CD4-positive, alpha-beta memory T cell (primary cell): Measurements from ENCODE around the gene ATXN7L1. TPM values are rescaled to one million over a fixed set of nuclear protein-coding genes. Genes with fewer than 3 reads are reported as not detected.

ENCODE experiments used
- CTCF ChIA-PET: fragments of 350-600 bp; sonication (Branson Sonifier 250); formaldehyde crosslinking; loops from one replicate; lab custom pipeline; 2021; ENCODE audit warnings: inconsistent platforms; ENCODE audit not compliant: partially characterized antibody; lab: Charles Lee
- POLR2A ChIA-PET: fragments of 350-600 bp; sonication (Branson Sonifier 250); formaldehyde crosslinking; loops from one replicate; lab custom pipeline; 2021; ENCODE audit not compliant: partially characterized antibody; lab: Charles Lee
- DNase-seq, 5 donors: peaks; one replicate each; pipeline versions ENCODE4 v3.0.0 to v3.0.0-alpha.2; 2020 to 2022; ENCODE audit warnings: mixed read lengths in 1 of 5
- H3K27ac ChIP-seq: one replicate; pipeline ENCODE4 v1.7.0; 2013; ENCODE audit warnings: low read depth, low read length
- H3K27me3 ChIP-seq: 2 replicates; pipeline ENCODE4 v1.7.0; 2013; ENCODE audit warnings: mild to moderate bottlenecking, low read length, moderate library complexity; ENCODE audit not compliant: insufficient read depth
- H3K36me3 ChIP-seq: 2 replicates; pipeline ENCODE4 v1.7.0; 2013; ENCODE audit warnings: mild to moderate bottlenecking, low read length, moderate library complexity; ENCODE audit not compliant: insufficient read depth
- H3K4me1 ChIP-seq: 2 replicates; pipeline ENCODE4 v1.7.0; 2013; ENCODE audit warnings: mild to moderate bottlenecking, low read length, moderate library complexity; ENCODE audit not compliant: insufficient read depth
- H3K4me3 ChIP-seq, 2 donors: one replicate each; pipeline ENCODE4 v1.7.0; 2013; ENCODE audit warnings: low read length in 2 of 2, mild to moderate bottlenecking in 1 of 2
- H3K9me3 ChIP-seq, 2 donors: one replicate each; pipeline ENCODE4 v1.7.0; 2013; ENCODE audit warnings: low read length in 2 of 2, control low read depth in 1 of 2; ENCODE audit not compliant: control insufficient read depth in 1 of 2
- H3K27ac Mint-ChIP-seq, 7 donors: one replicate each; pipeline ENCODE4 v1.8.0; 2020 to 2021; ENCODE audit warnings: mixed read lengths in 7 of 7, mild to moderate bottlenecking in 6 of 7, inconsistent platforms in 3 of 7, moderate library complexity in 3 of 7
- H3K27me3 Mint-ChIP-seq, 2 donors: one replicate each; pipeline ENCODE4 v1.8.0; 2020 to 2021; ENCODE audit warnings: mixed read lengths in 2 of 2
- H3K36me3 Mint-ChIP-seq, 2 donors: one replicate each; pipeline ENCODE4 v1.8.0; 2020 to 2021; ENCODE audit warnings: mixed read lengths in 2 of 2, inconsistent platforms in 1 of 2, mild to moderate bottlenecking in 1 of 2
- H3K4me1 Mint-ChIP-seq, 4 donors: one replicate each; pipeline ENCODE4 v1.8.0; 2020 to 2021; ENCODE audit warnings: mixed read lengths in 4 of 4, mild to moderate bottlenecking in 1 of 4
- H3K4me3 Mint-ChIP-seq, 8 donors: one replicate each; pipeline ENCODE4 v1.8.0; 2020 to 2021; ENCODE audit warnings: mixed read lengths in 8 of 8, mild to moderate bottlenecking in 7 of 8, moderate library complexity in 6 of 8, inconsistent platforms in 3 of 8
- H3K9me3 Mint-ChIP-seq, 8 donors: one replicate each; pipeline ENCODE4 v1.8.0; 2020 to 2021; ENCODE audit warnings: mixed read lengths in 8 of 8, mild to moderate bottlenecking in 5 of 8, inconsistent platforms in 3 of 8, moderate library complexity in 1 of 8
- intact Hi-C: fragments of 100-400 bp; cut with micrococcal nuclease; formaldehyde crosslinking; loops from one replicate; pipeline ENCODE4 v1.15.1; 2023
- polyA plus RNA-seq, 2 donors: library from polyadenylated mRNA; unstranded; fragments of 300-500 nt; fragmentation: Illumina TruSeq; gene quantifications; one replicate each; pipeline ENCODE4 v1.2.3, GENCODE V29; 2021
- total RNA-seq, 2 experiments: library from RNA; stranded (reverse); gene quantifications; one replicate each; pipeline ENCODE4 v1.2.3, GENCODE V29; 2021

The ATXN7L1 gene
- total and polyA plus RNA-seq, 4 experiments from 2014 or later, result 8.7 to 62.2 (median 42.6) TPM

DNA sequence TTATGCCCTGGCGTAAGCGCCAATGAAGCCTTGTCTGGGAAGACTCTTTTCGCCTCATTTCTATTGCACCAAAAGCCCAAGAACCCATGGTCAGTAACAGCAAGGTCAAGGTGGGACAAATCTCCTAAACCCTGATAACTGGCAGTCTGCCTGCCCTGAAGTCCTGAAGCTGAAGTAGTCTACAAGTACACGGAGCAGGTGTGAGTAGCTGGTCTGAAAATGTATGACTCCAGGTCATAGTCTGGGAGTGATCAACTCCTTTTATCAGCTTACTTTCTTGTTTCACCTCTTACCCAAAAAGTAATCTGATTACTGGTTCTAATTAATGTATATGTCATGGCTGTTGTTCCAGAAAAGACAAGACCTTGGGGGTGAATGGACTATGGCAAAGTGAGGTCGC, 187.8 kb downstream of the ATXN7L1 start:
- H3K4me1 Mint-ChIP-seq, result peaks cover 39 to 85% (median 63%) of the 10 kb centered on the region in 4 donors
- H3K27ac Mint-ChIP-seq, result peak overlapping the region in 6 of 7 donors; percentile 64 to 100 (median 87)
- intact Hi-C loops, result loop anchor here (2.0 to 5.0 kb wide), 2 partner anchors 74 to 354 kb away; no protein-coding TSS in a partner anchor
- no peak for DNase-seq
- Histone ChIP-seq H3K36me3 (no peaks in the 10 kb centered on the region), H3K27me3 (no peaks in the 10 kb centered on the region), H3K4me3 (no peak overlapping the region), H3K9me3 (no peaks in the 10 kb centered on the region), H3K27ac (no peak overlapping the region), H3K4me1 (peaks cover 38% of the 10 kb centered on the region)
- peaks cover 20 to 22% of the 10 kb centered on the region in 2 donors for H3K36me3 Mint-ChIP-seq
- ChIA-PET CTCF (interaction anchor here (0.9 to 2.6 kb wide), 9 partner anchors 12 to 353 kb away, joined by 4 to 20 read pairs (median 7); no protein-coding TSS in a partner anchor), POLR2A (interaction anchor here (1.0 to 6.4 kb wide), 6 partner anchors 11 to 354 kb away, joined by 4 to 113 read pairs (median 4); no protein-coding TSS in a partner anchor)
- no peaks in the 10 kb centered on the region for H3K9me3 Mint-ChIP-seq
- H3K27me3 Mint-ChIP-seq, result no peaks in the 10 kb centered on the region
- H3K4me3 Mint-ChIP-seq, result peak overlapping the region in 3 of 8 donors; percentile 23 to 44 (median 38)

DNA sequence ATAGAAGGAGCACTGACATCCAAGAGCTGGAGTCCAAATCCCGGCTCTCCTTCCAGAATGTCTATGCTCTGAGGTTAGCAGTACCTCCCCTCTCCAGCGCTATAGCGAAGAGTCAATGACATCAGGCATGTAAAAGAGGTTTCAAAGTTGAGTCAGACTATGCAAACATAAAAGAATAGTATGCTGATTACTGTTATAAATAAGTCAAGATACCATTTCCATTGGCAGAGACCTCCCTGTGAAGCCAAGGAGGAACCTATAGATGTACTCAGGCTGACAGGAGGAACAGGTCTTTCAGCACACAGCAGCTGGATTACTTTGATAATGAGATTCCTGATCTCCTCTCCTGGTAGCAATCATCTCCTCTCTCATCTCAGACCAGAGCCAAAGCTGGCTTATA, 191.2 kb downstream of the ATXN7L1 start:
- intact Hi-C loops, result loop anchor here (5.0 kb wide), 1 partner anchor 77 kb away; no protein-coding TSS in a partner anchor
- Mint-ChIP-seq H3K9me3 (no peaks in the 10 kb centered on the region), H3K27ac (peak overlapping the region in 1 of 7 donors; percentile 42), H3K4me1 (peaks cover 33 to 83% (median 54%) of the 10 kb centered on the region in 4 donors), H3K36me3 (peaks cover 25 to 35% of the 10 kb centered on the region in 2 donors), H3K27me3 (no peaks in the 10 kb centered on the region), H3K4me3 (no peak overlapping the region)
- DNase-seq, result no peak
- H3K27me3 ChIP-seq, result no peaks in the 10 kb centered on the region
- no peak overlapping the region for H3K4me3 ChIP-seq
- peaks cover 14% of the 10 kb centered on the region for H3K4me1 ChIP-seq
- H3K36me3 ChIP-seq, result no peaks in the 10 kb centered on the region
- CTCF ChIA-PET, result interaction anchor here (1.7 kb wide), 1 partner anchor 28 kb away, joined by 5 read pairs; no protein-coding TSS in a partner anchor
- no peak overlapping the region for H3K27ac ChIP-seq
- POLR2A ChIA-PET, result interaction anchor here (0.9 kb wide), 1 partner anchor 339 kb away, joined by 3 read pairs; no protein-coding TSS in a partner anchor
- no peaks in the 10 kb centered on the region for H3K9me3 ChIP-seq

DNA sequence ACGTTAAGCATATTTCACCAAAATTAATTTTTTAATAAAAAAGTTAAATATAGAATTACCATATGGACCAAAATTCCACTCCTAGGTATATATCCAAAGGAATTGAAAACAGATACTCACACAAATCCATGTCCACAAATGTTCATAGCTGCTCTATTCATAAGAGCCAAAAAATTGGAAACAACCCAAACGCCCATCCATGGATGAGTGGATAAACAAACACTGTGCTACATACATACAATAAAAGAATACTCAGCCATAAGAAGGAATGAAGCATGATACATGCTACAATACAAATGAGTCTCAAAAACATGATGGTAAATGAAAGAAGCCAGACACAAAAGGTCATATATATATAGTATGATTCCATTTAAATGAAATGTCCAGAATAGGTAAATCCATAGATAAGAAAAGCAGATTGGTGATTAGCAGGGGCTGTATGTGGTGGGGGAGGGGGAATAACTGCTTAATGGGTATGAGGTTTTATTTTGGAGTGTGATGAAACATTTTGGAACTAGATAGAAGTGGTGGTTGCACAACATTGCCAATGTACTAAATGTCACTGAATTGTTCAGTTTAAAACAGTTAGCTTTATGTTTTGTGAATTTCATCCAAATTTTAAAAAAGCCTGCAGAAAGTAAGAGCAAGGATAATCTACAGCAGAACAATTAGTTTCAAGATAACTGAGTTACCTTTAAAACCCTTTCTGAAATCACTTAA, 193.9 kb downstream of the ATXN7L1 start:
- H3K4me1 Mint-ChIP-seq, result peaks cover 47 to 86% (median 59%) of the 10 kb centered on the region in 4 donors
- CTCF ChIA-PET, result no interaction called here

DNA sequence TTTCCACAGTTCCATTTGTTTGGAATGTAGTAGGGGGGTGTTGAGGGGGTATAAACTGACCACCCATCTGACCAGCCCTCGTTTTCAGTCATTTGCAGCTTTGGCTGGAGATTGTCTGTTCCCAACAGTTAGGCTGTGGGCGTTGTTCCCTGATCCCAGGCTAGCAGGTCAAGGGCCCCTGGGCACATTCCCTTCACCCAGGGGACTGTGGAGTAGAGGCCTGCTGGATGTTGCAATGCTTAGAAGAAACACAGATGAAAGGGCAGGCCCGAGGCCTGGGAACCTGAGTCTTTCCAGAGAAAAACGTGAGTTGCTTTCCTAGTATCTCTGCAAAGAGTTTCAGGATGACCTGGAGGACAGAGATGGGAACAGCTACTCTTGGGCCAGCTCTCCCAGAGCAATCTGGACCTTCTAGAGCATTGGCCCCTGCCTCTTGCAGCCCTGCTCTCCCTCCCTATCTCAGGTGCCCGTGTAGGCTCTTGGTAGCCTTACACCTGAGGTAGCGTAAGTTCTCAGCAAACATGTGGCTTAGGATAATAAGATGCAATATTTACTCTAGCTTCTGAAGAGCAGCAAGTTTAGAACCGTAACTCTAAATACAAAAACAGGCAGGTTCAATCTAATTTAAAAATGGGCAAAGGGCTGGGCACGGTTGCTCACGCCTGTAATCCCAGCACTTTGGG, 195.8 kb downstream of the ATXN7L1 start:
- no peaks in the 10 kb centered on the region for H3K36me3 ChIP-seq
- H3K27me3 ChIP-seq, result no peaks in the 10 kb centered on the region
- H3K27ac Mint-ChIP-seq, result peak overlapping the region; percentile 3 to 99 (median 44)
- peaks cover 46% of the 10 kb centered on the region for H3K4me1 ChIP-seq
- no peak overlapping the region for H3K4me3 Mint-ChIP-seq
- no peaks in the 10 kb centered on the region for H3K27me3 Mint-ChIP-seq
- H3K36me3 Mint-ChIP-seq, result peaks cover 22 to 36% of the 10 kb centered on the region in 2 donors
- H3K27ac ChIP-seq, result no peak overlapping the region
- peaks cover 53 to 92% (median 68%) of the 10 kb centered on the region in 4 donors for H3K4me1 Mint-ChIP-seq
- intact Hi-C loops, result no loop called here
- no peaks in the 10 kb centered on the region for H3K9me3 Mint-ChIP-seq
- ChIA-PET CTCF (interaction anchor here (0.6 to 0.9 kb wide), 2 partner anchors 23 to 24 kb away, joined by 3 to 4 read pairs; no protein-coding TSS in a partner anchor), POLR2A (interaction anchor here (1.2 kb wide), 1 partner anchor 11 kb away, joined by 5 read pairs; no protein-coding TSS in a partner anchor)
- no peaks in the 10 kb centered on the region for H3K9me3 ChIP-seq
- H3K4me3 ChIP-seq, result no peak overlapping the region
- DNase-seq, result no peak

More for the DNA sequence above, 193.9 kb downstream of the ATXN7L1 start:
- H3K4me3 Mint-ChIP-seq, result no peak overlapping the region
- no peaks in the 10 kb centered on the region for H3K27me3 ChIP-seq
- no peaks in the 10 kb centered on the region for H3K27me3 Mint-ChIP-seq
- POLR2A ChIA-PET, result no interaction called here
- peaks cover 25 to 37% of the 10 kb centered on the region in 2 donors for H3K36me3 Mint-ChIP-seq
- no peak overlapping the region for H3K4me3 ChIP-seq
- H3K9me3 ChIP-seq, result no peaks in the 10 kb centered on the region
- H3K9me3 Mint-ChIP-seq, result no peaks in the 10 kb centered on the region
- peak overlapping the region in 6 of 7 donors; percentile 1 to 75 (median 21) for H3K27ac Mint-ChIP-seq
- no peaks in the 10 kb centered on the region for H3K36me3 ChIP-seq
- peaks cover 27% of the 10 kb centered on the region for H3K4me1 ChIP-seq
- DNase-seq, result no peak
- intact Hi-C loops, result no loop called here
- no peak overlapping the region for H3K27ac ChIP-seq

DNA sequence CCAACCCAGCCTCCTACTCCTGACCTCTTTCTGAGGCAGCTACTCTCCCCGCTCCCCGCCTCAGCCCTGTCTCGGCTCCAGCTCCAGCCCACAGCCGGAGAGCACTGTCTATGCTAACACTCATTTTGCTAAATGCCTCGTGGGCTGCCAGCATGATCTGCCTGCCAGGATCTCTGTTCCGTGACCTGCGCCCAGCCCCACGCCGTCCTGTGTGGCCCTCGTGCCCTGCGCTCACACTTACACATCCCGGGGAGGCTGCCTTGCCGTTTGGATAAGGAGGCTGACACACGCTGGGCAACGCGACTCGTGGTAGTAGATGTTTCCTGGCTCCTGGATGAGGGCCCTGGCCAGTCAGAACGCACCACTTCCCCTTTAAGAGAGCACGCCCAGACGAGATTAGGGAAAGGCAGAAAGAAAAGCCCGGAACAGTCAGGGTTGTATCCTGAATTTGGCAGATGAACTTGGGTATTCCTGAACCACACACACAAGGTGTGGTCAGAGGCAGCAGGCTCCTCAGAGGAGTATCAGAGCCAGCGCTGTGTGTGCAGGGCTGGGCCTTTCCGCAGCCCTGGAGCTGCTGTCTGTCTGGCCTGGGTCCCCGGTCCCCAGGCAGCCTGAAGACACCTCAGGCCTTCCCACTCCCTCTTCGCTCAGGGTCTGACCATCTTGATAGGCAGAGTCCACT, 197.4 kb downstream of the ATXN7L1 start:
- Mint-ChIP-seq H3K36me3 (peaks cover 14 to 26% of the 10 kb centered on the region in 2 donors), H3K9me3 (no peaks in the 10 kb centered on the region), H3K4me1 (peaks cover 61 to 94% (median 74%) of the 10 kb centered on the region in 4 donors), H3K27me3 (no peaks in the 10 kb centered on the region), H3K4me3 (peak overlapping the region; percentile 86 to 95 (median 92)), H3K27ac (peak overlapping the region; percentile 90 to 99 (median 96))
- Histone ChIP-seq H3K4me1 (peaks cover 63% of the 10 kb centered on the region), H3K27ac (peak overlapping the region; percentile 83), H3K36me3 (no peaks in the 10 kb centered on the region), H3K4me3 (peak overlapping the region; percentile 12 to 27), H3K27me3 (no peaks in the 10 kb centered on the region), H3K9me3 (no peaks in the 10 kb centered on the region)
- CTCF ChIA-PET, result interaction anchor here (1.1 to 4.2 kb wide), 4 partner anchors 9 to 365 kb away, joined by 4 to 40 read pairs (median 9); no protein-coding TSS in a partner anchor
- DNase-seq, result peak in 2 of 5 donors; percentile 17 to 27
- POLR2A ChIA-PET, result interaction anchor here (1.1 to 4.3 kb wide), 6 partner anchors 12 to 343 kb away, joined by 3 to 113 read pairs (median 11); partner anchors contain the start of gene ATXN7L1
- intact Hi-C loops, result loop anchor here (1.0 to 5.0 kb wide), 4 partner anchors 12 to 433 kb away; partner anchors contain the start of genes ATXN7L1 and SYPL1

DNA sequence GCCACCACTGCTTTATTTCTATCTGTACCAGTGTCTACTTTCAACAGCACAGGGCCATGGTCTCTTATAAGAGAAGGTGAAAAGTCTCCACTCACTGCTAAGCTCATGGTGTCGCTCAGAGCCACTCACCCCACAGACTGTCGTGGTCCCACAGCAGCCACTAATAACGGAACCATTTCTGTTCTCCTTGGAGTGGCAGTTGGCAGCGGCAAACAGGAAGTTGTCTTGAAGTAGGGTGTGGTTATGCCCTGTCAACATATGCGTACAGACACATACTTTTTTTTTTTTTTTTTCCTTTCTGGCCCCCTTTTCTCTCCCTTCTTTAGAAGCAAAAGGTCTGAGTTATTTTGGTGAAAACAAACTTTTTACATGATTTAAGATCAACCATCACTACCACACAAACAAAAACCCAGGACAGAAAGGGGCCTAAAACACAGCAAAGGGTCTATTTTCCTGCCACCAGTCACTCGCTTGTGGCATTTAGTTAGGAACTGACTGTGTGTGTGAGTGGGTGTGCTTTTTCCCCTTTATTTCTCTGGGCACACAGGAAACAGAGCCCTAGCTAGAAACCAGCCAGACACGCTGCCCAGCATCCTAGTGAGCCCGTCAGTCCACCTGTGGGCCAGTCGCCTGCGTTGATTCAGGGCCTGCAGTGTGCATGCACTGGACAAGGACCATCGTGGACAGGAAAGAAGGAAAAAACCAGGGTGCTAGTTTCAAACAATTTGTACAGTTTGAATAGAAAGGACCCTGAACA, 198.4 kb downstream of the ATXN7L1 start:
- H3K36me3 Mint-ChIP-seq, result peaks cover 10 to 17% of the 10 kb centered on the region in 2 donors
- H3K27ac Mint-ChIP-seq, result peak overlapping the region; percentile 90 to 99 (median 96)
- Histone ChIP-seq H3K27me3 (no peaks in the 10 kb centered on the region), H3K9me3 (no peaks in the 10 kb centered on the region), H3K4me3 (peak overlapping the region; percentile 12 to 27), H3K4me1 (peaks cover 72% of the 10 kb centered on the region), H3K27ac (peak overlapping the region; percentile 83), H3K36me3 (no peaks in the 10 kb centered on the region)
- ChIA-PET POLR2A (interaction anchor here (0.6 to 4.3 kb wide), 9 partner anchors 13 to 348 kb away, joined by 3 to 113 read pairs (median 4); partner anchors contain the start of gene ATXN7L1), CTCF (interaction anchor here (0.8 to 4.2 kb wide), 9 partner anchors 8 to 366 kb away, joined by 3 to 40 read pairs (median 4); partner anchors contain the start of gene RINT1)
- H3K4me1 Mint-ChIP-seq, result peaks cover 65 to 94% (median 76%) of the 10 kb centered on the region in 4 donors
- no peaks in the 10 kb centered on the region for H3K9me3 Mint-ChIP-seq
- intact Hi-C loops, result loop anchor here (1.0 to 5.0 kb wide), 4 partner anchors 13 to 434 kb away; partner anchors contain the start of genes ATXN7L1 and SYPL1
- peak overlapping the region; percentile 86 to 95 (median 92) for H3K4me3 Mint-ChIP-seq
- DNase-seq, result peak; percentile 75 to 86 (median 80)
- H3K27me3 Mint-ChIP-seq, result no peaks in the 10 kb centered on the region
